ENCODE results near the gene SEC31A. TPM values are rescaled to one million over a fixed set of nuclear protein-coding genes. Genes with fewer than 3 reads are reported as not detected.
A peak's percentile ranks its signal among the peaks of the same experiment; 100 is the strongest.

SEC31A gene
- total RNA-seq, 1 donor from 2014 or later, result 145 TPM

DNA sequence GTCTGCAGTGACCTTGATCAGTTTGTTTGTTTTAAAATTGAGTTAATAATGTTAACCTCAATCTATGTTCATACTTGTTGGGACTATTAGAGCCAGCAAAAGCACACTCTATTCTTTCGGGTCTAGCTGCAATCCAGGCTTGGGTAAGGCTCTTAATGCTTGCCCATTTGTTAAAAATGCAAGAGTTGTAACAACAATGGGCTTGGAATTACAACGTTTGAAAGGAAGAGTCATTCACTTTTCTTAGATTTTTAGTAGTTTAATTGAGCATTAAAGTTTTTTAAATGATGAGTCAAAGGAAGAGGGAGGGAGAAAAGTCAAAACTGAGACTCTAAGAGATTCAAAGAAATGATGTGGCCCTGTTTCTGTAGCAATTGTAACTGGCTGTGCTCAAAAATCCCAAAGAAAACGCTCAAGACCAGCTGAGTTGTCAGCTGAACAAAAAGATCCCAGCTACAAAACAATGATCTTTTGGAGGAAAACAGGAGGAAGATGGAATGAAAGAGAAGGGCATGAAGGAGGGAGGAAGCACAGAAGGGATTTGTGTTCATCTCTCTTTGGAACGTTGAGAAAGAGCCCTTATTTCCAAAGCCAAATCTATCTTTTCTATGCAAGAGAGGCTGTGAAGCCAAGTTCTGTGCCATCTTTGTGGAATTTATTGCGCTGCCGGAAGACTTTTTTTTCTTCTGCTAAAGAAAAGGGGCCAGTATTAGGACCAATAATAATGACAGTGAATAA lies 97.9 kb downstream of the SEC31A start:
- DNase-seq, result no peak

DNA sequence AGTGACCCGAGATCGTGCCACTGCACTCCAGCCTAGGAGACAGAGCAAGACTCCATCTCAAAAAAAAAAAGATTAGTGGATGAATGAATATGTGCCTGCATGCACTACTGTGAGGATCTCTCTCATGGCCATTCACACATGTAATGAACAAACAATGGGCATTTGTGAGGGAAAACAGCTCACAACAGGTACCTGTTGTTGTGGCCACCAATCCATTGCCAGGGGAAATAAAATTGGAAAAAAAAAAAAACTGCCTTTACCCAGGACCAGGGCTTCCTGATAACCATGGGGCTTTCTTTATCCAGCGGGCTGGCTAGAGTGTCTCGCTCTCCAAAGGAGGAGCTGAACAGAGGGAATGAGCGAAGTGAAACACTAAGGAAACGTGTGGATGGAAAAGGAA lies 99.8 kb downstream of the SEC31A start:
- DNase-seq, result no peak

- DNase-seq, result no peak
These were observed 100.8 kb downstream of the SEC31A start for GRCh38 chr4:82790060-82790660.

DNA sequence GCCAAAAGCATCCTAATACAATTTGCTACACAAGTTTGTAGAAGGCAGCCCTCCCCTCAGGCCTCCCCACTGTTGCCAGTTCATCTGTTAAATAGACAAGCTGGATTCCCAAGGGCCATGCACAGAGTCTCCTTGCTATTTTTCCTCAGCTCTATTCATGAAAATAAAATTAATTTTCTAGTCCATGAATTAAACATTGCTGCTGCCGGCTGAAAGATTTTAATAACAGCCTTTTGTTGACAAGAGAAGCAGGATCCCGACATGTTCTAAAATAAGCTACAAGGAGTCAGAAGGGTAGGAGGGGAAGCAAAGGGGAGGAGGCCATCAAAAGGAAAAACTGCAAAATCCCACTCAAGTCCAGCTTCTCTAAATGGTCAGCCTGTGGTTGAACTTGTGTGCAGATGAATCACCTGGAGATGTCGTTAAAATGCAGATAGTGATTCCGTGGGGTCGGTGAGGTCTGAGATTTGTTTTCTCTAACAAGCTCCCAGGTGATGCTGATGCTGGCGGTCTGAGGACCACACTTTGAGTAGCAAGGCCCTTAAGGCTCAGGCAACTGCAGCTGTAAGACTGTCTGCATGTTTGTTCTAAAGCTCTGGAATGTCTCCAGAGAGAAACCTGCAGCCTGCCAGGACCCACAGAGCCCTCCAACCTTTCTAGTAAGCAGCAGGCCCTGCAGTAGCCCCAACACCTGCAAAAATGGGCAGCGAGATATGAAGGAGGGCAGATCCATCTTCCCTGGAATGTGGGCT lies 101.8 kb downstream of the SEC31A start:
- DNase-seq, result no peak

- no peak for DNase-seq
These were observed 103.6 kb downstream of the SEC31A start for GRCh38 chr4:82787342-82787741.

DNA sequence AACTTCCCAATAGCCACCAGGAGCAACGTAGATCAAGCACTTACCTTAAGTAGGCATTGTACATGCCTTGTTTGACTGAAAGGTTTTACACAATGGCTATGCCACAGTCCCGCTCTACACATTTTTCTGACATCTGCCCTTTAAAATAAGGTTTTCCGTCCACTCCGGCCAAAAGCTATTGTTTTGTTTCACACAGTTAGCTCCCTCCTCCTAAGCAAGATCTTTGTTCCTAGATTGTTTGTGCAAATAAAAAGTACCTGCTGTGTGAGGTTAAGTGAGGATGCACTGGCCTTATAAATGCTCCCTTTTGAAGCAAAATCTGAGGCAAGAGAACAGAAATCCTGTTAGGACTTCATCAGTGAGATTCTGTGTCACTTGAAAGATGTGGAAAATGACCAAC lies 104.1 kb downstream of the SEC31A start:
- no peak for DNase-seq

DNA sequence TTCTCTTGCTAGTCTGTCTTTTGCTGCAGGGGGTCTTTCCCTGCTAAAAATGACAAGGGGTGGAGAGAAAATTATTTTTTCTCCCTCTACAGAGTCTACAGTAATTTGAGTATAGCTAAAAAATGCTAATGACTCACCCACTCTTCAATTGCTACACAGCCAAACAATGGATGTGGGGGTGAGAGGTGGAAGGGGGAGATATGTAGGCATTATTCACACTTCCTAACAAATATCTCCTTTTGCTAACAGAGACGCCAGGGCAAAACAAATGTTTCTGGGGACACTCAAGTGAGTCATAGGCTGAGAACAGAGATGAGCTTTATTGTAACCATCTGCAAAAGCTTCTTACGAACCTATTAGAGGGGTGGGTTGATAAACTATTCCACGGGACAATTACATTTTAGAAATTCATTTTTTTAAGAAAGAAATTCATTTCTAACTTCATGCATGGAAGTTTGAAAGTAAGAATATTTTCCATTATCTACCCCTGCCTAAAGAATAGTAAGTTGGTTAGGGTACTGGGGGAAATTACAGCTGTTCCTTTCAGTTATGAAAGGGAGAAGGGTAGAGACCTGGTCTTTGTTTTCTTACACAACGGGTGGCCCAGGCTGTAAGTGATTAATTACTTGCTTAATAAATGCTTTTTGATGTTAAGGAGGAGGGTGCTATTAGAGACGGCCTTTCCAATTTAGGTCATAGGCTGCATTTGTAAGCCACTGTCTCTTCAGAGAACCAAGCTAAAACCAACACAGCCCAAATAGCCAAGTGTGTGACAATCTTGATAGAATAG lies 105.1 kb downstream of the SEC31A start:
- DNase-seq, result peak; percentile 40

- no peak for DNase-seq
These were observed 106.0 kb downstream of the SEC31A start for GRCh38 chr4:82784681-82785610.

- no peak for DNase-seq
These were observed 108.2 kb downstream of the SEC31A start for GRCh38 chr4:82782626-82783345.

- DNase-seq, result no peak
These were observed 110.2 kb downstream of the SEC31A start for GRCh38 chr4:82780752-82781231.

GRCh38 chr4:82780170-82780751 lies 110.7 kb downstream of the SEC31A start:
- no peak for DNase-seq

DNA sequence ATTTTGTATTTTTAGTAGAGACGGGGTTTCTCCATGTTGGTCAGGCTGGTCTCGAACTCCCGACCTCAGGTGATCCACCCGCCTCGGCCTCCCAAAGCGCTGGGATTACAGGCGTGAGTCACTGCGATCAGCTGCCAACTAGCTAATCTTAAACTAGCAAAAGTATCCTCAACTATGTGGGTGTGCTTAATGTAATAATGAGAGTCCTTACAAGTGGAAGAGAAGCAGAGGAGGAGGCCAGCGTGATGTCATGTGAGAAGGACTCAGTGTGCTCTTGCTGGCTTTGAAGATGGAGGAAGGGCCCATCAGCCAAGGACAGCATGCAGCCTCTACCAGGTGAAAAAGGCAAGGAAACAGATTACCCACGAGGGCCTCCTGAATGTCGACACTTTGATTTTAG lies 111.9 kb downstream of the SEC31A start:
- no peak for DNase-seq

GRCh38 chr4:82777857-82778525 lies 113.0 kb downstream of the SEC31A start:
- DNase-seq, result no peak

DNA sequence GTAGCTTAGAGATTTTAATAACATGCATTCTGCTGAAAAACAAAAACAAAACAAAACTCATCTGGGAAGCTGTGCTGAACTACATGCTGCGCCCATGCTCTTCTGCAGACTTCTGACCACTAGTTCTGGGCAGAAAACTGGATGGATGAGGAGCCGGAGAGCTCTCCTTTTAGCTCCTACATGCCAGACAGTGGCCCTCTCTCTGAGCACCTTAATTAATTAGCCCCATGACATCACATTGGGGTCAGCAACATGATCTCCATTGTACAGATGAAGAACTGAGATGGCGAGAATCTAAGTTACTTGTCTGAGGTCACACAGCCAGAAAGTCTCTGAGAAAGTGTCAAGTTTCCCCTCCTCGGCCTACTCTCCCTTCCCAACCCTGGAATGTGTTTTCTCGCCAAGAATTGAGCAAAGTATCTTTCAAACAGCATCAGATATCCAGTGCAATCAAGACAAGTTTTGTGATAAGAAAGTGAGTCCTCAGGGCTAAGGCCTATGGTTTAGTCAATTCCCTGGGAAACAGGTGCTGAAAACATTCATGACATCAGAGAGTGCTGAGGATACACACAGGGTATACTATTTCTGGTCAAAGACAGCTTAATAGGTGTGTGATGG lies 113.9 kb downstream of the SEC31A start:
- DNase-seq, result no peak

- DNase-seq, result no peak
These were observed 115.7 kb downstream of the SEC31A start for GRCh38 chr4:82775243-82775642.

DNA sequence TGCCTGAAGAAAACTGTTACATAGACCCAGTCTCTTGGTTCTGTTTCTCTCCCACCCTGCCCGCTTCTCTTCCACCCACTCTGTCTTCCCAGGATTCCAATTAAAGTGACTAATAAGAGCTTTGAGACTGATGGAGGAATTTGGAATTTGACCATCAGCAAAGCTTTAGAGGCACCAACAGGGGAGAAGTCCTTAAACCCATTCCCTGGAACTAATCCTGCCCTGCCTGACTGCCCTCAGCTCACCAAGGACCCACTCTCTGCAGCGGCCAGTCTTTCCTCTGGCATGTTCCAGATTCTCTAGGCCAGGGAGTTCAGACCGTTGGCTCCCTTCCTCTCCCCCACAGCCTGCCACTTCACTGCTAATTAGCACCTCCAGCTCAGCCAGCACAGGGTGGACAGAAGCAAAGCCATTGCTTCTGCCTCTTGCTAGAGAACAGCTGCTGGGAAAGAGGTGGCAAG lies 116.2 kb downstream of the SEC31A start:
- peak; percentile 25 for DNase-seq

DNA sequence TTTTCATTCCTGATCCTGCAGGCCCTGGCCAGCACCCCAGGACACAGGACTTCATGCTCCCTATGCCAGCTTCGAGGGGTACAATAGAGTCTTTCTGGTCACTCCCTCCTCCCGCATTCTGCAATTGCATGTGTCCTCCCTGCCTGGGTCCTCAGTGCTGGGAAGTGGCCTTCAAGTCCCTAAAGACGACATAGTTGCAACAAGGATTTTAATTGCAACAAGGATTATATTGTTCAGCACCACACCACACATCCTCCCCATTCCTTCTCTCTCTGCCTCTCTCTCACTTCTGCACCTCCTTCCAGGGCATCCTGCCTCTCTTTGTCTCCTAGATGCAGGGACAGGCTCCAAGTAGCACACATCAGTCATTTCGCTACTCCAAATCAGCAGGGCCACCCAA lies 117.9 kb downstream of the SEC31A start:
- DNase-seq, result no peak

- DNase-seq, result peak; percentile 62
These were observed 120.3 kb downstream of the SEC31A start for GRCh38 chr4:82770607-82771006.

Data from occipital lobe (tissue), 2 donors.